GM12878 (cell line): ENCODE data around the gene ZNF341. TPM values are rescaled to one million over a fixed set of nuclear protein-coding genes. Genes with fewer than 3 reads are reported as not detected.

Experiments
- ATAC-seq: fragments of 200-7000 bp; cut with Tn5 transposase; 3 replicates; pipeline ENCODE4 v1.9.1; 2020; ENCODE audit warnings: mild to moderate bottlenecking, moderate library complexity
- BruUV-seq: library from RNA; stranded (reverse); fragments of 400-500 nt; replicated peaks from 2 replicates; lab custom pipeline; 2021; lab: Mats Ljungman, UMichigan
- CTCF ChIA-PET: fragments of 300-600 bp; sonication (Branson Sonifier 250); formaldehyde crosslinking; extraction: SDS; loops from one replicate; lab custom pipeline; 2021; ENCODE audit warnings: inconsistent platforms; lab: Yijun Ruan, JAX
- POLR2A ChIA-PET: fragments of 350-600 bp; formaldehyde crosslinking; extraction: SDS; loops from one replicate; lab custom pipeline; 2021; ENCODE audit warnings: inconsistent platforms; lab: Charles Lee
- RAD21 ChIA-PET: fragments of 300-600 bp; sonication (Branson Sonifier 250); formaldehyde crosslinking; loops from one replicate; lab custom pipeline; 2023; ENCODE audit warnings: antibody characterized with exemption; ENCODE audit not compliant: unreplicated experiment; lab: Charles Lee
- SMC1A ChIA-PET: fragments of 300-600 bp; sonication (Branson Sonifier 250); formaldehyde crosslinking; loops from one replicate; lab custom pipeline; 2023; ENCODE audit not compliant: unreplicated experiment, uncharacterized antibody; lab: Charles Lee
- DNase-seq: peaks from one replicate; pipeline ENCODE4 v3.0.0-alpha.2; 2011; ENCODE audit warnings: low read depth, low spot score
- FAIRE-seq: peaks from 3 replicates; lab custom pipeline; 2011; peaks lifted over from hg19 to GRCh38; lab: Jason Lieb, UNC
- H2AFZ ChIP-seq: 2 replicates; pipeline ENCODE4 v1.6.0; 2011; ENCODE audit warnings: low read depth, low read length, control low read depth; ENCODE audit not compliant: control insufficient read depth
- H3K27ac ChIP-seq: 2 replicates; pipeline ENCODE4 v1.5.1; 2011; ENCODE audit warnings: control low read depth; ENCODE audit not compliant: control insufficient read depth, insufficient read depth
- H3K27me3 ChIP-seq, 2 experiments: replicated peaks in 1 of 2; 2 replicates each; pipeline versions ENCODE4 v1.6.0 to v1.6.1; 2011; ENCODE audit warnings: low read length in 1 of 2; ENCODE audit not compliant: control insufficient read depth in 2 of 2, insufficient read depth in 2 of 2
- H3K36me3 ChIP-seq, 2 experiments: 2 replicates each; pipeline ENCODE4 v1.5.1; 2011; ENCODE audit warnings: low read length in 1 of 2; ENCODE audit not compliant: control insufficient read depth in 2 of 2, insufficient read depth in 2 of 2
- H3K4me1 ChIP-seq: 2 replicates; pipeline ENCODE4 v1.6.1; 2011; ENCODE audit warnings: mild to moderate bottlenecking, low read length, moderate library complexity, mixed read lengths; ENCODE audit not compliant: control insufficient read depth, insufficient read depth
- H3K4me2 ChIP-seq: 2 replicates; pipeline ENCODE4 v1.6.0; 2011; ENCODE audit warnings: control low read depth; ENCODE audit not compliant: control insufficient read depth, insufficient read depth
- H3K4me3 ChIP-seq: fragments of 200-600 bp; sonication (generic); 2 replicates; pipeline ENCODE4 v1.5.1; 2016
- H3K79me2 ChIP-seq: 2 replicates; pipeline ENCODE4 v1.6.0; 2011; ENCODE audit warnings: low read length; ENCODE audit not compliant: control insufficient read depth, insufficient read depth
- H3K9ac ChIP-seq: 2 replicates; pipeline ENCODE4 v1.8.0; 2011; ENCODE audit warnings: low read length, control low read depth, mixed read lengths; ENCODE audit not compliant: control insufficient read depth, insufficient read depth
- H3K9me3 ChIP-seq: replicated peaks from 3 replicates; pipeline ENCODE4 v1.5.1; 2011; ENCODE audit warnings: mild to moderate bottlenecking, low read length; ENCODE audit not compliant: control insufficient read depth, insufficient read depth
- H4K20me1 ChIP-seq: 2 replicates; pipeline ENCODE4 v1.6.0; 2011; ENCODE audit not compliant: control insufficient read depth, insufficient read depth
- BRCA1 ChIP-seq: IDR thresholded peaks from 2 replicates; pipeline ENCODE4 v1.6.1; 2011; ENCODE audit warnings: low read depth, low read length, improper control_type of control experiment
- MYB ChIP-seq: fragments of 150-350 bp; IDR thresholded peaks from 2 replicates; pipeline ENCODE4 v1.6.1; 2014; ENCODE audit warnings: mild to moderate bottlenecking, low read depth, low read length, borderline replicate concordance
- MYC ChIP-seq: IDR thresholded peaks from 2 replicates; pipeline ENCODE4 v1.6.1; 2011; ENCODE audit warnings: mild to moderate bottlenecking, low read length, moderate library complexity, inconsistent platforms; ENCODE audit not compliant: insufficient read depth, insufficient replicate concordance, insufficient read length, severe bottlenecking
- POLR2AphosphoS2 ChIP-seq: IDR thresholded peaks from 2 replicates; pipeline ENCODE4 v1.6.1; 2011; ENCODE audit warnings: low read depth, mild to moderate bottlenecking, low read length, improper control_type of control experiment, moderate library complexity
- SIN3A ChIP-seq: IDR thresholded peaks from 2 replicates; pipeline ENCODE4 v1.6.1; 2012; ENCODE audit warnings: low read depth, low read length, improper control_type of control experiment
- SPI1 ChIP-seq: IDR thresholded peaks from 2 replicates; pipeline ENCODE4 v1.6.1; 2011; ENCODE audit warnings: low read depth, mild to moderate bottlenecking, low read length, moderate library complexity, borderline replicate concordance; ENCODE audit not compliant: insufficient read depth
- SUPT20H ChIP-seq: IDR thresholded peaks from 2 replicates; pipeline ENCODE4 v1.6.1; 2011; ENCODE audit warnings: low read depth, mild to moderate bottlenecking, low read length, moderate library complexity, borderline replicate concordance; ENCODE audit not compliant: control insufficient read depth
- TAF1 ChIP-seq: IDR thresholded peaks from 2 replicates; pipeline ENCODE4 v1.6.1; 2011; ENCODE audit warnings: mild to moderate bottlenecking, low read depth, low read length, borderline replicate concordance
- YY1 ChIP-seq: IDR thresholded peaks from 2 replicates; pipeline ENCODE4 v1.6.1; 2011; ENCODE audit warnings: low read depth, mild to moderate bottlenecking, low read length
- ZNF384 ChIP-seq: IDR thresholded peaks from 2 replicates; pipeline ENCODE4 v1.6.1; 2012; ENCODE audit warnings: low read depth, mild to moderate bottlenecking, low read length, improper control_type of control experiment, borderline replicate concordance
- ZSCAN29 ChIP-seq: fragments of 450-650 bp; IDR thresholded peaks from 2 replicates; pipeline ENCODE4 v1.6.1; 2017; ENCODE audit warnings: mild to moderate bottlenecking, moderate library complexity
- WGBS: methylation state at CpG from one replicate; pipeline ENCODE4 v1.1.6; 2016; ENCODE audit warnings: low lambda C conversion rate; ENCODE audit not compliant: insufficient replicate concordance, insufficient coverage; ENCODE audit errors: missing lambda C conversion rate; 5-methylcytosine and 5-hydroxymethylcytosine counted together
- in situ Hi-C: fragments of 300-500 bp; cut with MboI; formaldehyde crosslinking; loops from 9 replicates; pipeline ENCODE4 v1.14.3; 2018; ENCODE audit warnings: mixed read lengths
- intact Hi-C: fragments of 100-400 bp; cut with micrococcal nuclease; formaldehyde crosslinking; loops from one replicate; pipeline ENCODE4 v1.14.2; 2022; ENCODE audit not compliant: unreplicated experiment
- polyA plus RNA-seq, 11 experiments: library from polyadenylated mRNA; depleted of rRNA in 4 of 11; unstranded in 6 of 11; stranded (reverse) in 5 of 11; fragments of >200 nt; fragmentation: Nextera tagmentation in 4 of 11; fragmentation: Illumina TruSeq in 1 of 11; extraction: Ambion mirVana in 4 of 11; extraction: Trizol in 1 of 11; gene quantifications; 1 replicate in 1 of 11; 2 replicates in 10 of 11; pipeline versions ENCODE4 v1.2.1 to v1.2.3, GENCODE V29; 2011 to 2016; ENCODE audit warnings: inconsistent platforms in 2 of 11, missing spikeins in 2 of 11, low read depth in 1 of 11
- total RNA-seq, 4 experiments: library from RNA; depleted of rRNA in 3 of 4; stranded (reverse); fragments of >200 nt in 3 of 4; fragmentation: Illumina TruSeq in 1 of 4; extraction: Trizol in 1 of 4; gene quantifications; 2 replicates each; pipeline versions ENCODE4 v1.2.1 to v1.2.3, GENCODE V29; 2013 to 2021
- TF ChIP-seq, protein P1 (sequence below): fragments of 450-650 bp; IDR thresholded peaks from 2 replicates; pipeline ENCODE4 v1.6.1; 2018; ENCODE audit warnings: mild to moderate bottlenecking, low read depth, moderate library complexity; ENCODE audit not compliant: partially characterized antibody

Gene ZNF341
- total and polyA plus RNA-seq, 10 of the 15 experiments (the other 5 are each of a cell fraction or from before 2014, with no cell fraction given), result 0.18 to 5.0 (median 2.6) TPM

- ChIA-PET POLR2A (interaction anchor here (0.7 kb wide), 2 partner anchors 25 to 237 kb away, joined by 3 to 4 read pairs; no protein-coding TSS in a partner anchor), SMC1A (interaction anchor here (0.5 kb wide), 1 partner anchor 312 kb away, joined by 3 read pairs; no protein-coding TSS in a partner anchor), RAD21 (interaction anchor here (0.6 to 1.7 kb wide), 2 partner anchors 11 to 26 kb away, joined by 4 read pairs; no protein-coding TSS in a partner anchor), CTCF (interaction anchor here (0.6 to 1.0 kb wide), 5 partner anchors 14 to 123 kb away, joined by 3 to 4 read pairs (median 3); partner anchors contain the start of gene ACTL10)
- DNase-seq, result no peak
- no peak overlapping the region for H3K27ac ChIP-seq
- in situ Hi-C loops (no loop called here), intact Hi-C loops (no loop called here)
- peaks cover 10% of the 10 kb centered on the region for H3K4me1 ChIP-seq
- no peaks in the 10 kb centered on the region for H3K9me3 ChIP-seq
- TF ChIP-seq POLR2AphosphoS2 (no peak), BRCA1 (no peak), MYC (no peak), MYB (no peak), ZNF384 (no peak), SIN3A (no peak), ZSCAN29 (no peak), YY1 (no peak), TAF1 (no peak), SUPT20H (no peak), SPI1 (no peak)
- TF ChIP-seq, protein P1, sequence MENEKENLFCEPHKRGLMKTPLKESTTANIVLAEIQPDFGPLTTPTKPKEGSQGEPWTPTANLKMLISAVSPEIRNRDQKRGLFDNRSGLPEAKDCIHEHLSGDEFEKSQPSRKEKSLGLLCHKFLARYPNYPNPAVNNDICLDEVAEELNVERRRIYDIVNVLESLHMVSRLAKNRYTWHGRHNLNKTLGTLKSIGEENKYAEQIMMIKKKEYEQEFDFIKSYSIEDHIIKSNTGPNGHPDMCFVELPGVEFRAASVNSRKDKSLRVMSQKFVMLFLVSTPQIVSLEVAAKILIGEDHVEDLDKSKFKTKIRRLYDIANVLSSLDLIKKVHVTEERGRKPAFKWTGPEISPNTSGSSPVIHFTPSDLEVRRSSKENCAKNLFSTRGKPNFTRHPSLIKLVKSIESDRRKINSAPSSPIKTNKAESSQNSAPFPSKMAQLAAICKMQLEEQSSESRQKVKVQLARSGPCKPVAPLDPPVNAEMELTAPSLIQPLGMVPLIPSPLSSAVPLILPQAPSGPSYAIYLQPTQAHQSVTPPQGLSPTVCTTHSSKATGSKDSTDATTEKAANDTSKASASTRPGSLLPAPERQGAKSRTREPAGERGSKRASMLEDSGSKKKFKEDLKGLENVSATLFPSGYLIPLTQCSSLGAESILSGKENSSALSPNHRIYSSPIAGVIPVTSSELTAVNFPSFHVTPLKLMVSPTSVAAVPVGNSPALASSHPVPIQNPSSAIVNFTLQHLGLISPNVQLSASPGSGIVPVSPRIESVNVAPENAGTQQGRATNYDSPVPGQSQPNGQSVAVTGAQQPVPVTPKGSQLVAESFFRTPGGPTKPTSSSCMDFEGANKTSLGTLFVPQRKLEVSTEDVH, result no peak
- no peaks in the 10 kb centered on the region for H3K27me3 ChIP-seq
- no TSS peak for BruUV-seq
- FAIRE-seq, result no peak
- H3K9ac ChIP-seq, result no peak overlapping the region
- H4K20me1 ChIP-seq, result no peaks in the 10 kb centered on the region
- H2AFZ ChIP-seq, result no peak overlapping the region
- H3K79me2 ChIP-seq, result no peaks in the 10 kb centered on the region
- peak; percentile 49 for ATAC-seq
- H3K4me2 ChIP-seq, result no peak overlapping the region
- no peak overlapping the region for H3K4me3 ChIP-seq
- H3K36me3 ChIP-seq, result no peaks in the 10 kb centered on the region
- 88% methylated on average over 11 of the region's 11 CpGs for whole genome bisulfite sequencing
Measured at GRCh38 chr20:33789109-33789857, 57.5 kb downstream of the ZNF341 start.
